Loucy (cell line): ENCODE measurements around the gene INO80C.

Experiments used
- CTCF ChIP-seq: fragments of 200-600 bp; sonication (generic); conservative IDR thresholded peaks from 2 replicates; pipeline ENCODE4 v1.5.1; 2014; ENCODE audit warnings: mild to moderate bottlenecking, antibody characterized with exemption, low read length
- EZH2phosphoT487 ChIP-seq: fragments of 200-600 bp; IDR thresholded peaks from 2 replicates; pipeline ENCODE4 v1.6.1; 2018; ENCODE audit warnings: antibody characterized with exemption, mild to moderate bottlenecking, moderate library complexity, borderline replicate concordance

- no peak for TF ChIP-seq CTCF
- TF ChIP-seq EZH2phosphoT487 = no peak
Measured at GRCh38 chr18:35514752-35515459, 17.1 kb upstream of the INO80C start.
